ENCODE measurements around the gene LRCH1. TPM values are rescaled to one million over a fixed set of nuclear protein-coding genes. Genes with fewer than 3 reads are reported as not detected.

The LRCH1 gene
- total RNA-seq, 4 donors from 2014 or later = 54.3 to 72.2 (median 57.4) TPM

DNA sequence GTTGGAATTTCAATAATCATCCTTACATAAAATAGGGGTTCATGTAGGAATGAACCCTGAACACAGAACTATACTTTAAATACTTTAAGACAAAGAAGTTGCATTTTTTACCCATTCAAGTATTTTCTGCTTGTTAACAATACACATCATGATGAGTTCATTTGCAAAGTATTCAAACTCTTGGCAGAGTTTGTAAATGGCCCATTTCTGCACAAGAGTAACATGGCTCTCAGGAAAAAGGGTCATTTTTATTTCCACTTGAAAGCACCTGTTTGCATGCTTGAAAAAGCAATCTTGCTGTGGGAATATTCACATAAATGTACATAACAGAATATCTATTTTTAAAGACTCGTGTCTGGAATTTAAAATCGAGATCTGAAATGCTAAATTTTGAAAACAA, 225.9 kb downstream of the LRCH1 start:
- H3K36me3 ChIP-seq = peaks cover 0 to 81% of the 10 kb centered on the region in 2 donors

DNA sequence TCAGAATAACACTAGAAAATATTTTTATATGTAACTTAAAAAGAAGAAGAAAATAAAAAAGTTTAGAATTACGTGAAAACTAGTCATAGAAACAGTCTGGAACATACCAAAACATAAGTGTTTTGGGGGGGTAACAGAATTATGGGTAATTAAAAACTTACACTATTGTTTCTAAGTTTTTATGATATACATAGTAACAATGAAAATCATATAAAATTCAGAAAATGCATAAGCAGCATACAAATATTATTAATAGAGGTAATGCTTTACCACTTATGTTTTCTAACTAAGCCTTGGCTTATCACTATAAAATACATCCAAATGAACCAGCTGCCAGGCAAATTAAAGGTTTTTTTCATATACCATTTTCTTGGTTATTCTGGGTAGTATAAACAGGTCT, 229.1 kb downstream of the LRCH1 start:
- no peaks in the 10 kb centered on the region for H3K27me3 ChIP-seq
- H3K4me3 ChIP-seq = no peak overlapping the region
- WGBS, 2 donors (ENCODE audit: low coverage in 1 of 2) = 62 to 100% methylated on average over 1 of the region's 1 CpG
- H3K9me3 ChIP-seq = no peaks in the 10 kb centered on the region
- ATAC-seq = no peak
- TF ChIP-seq, protein P1, sequence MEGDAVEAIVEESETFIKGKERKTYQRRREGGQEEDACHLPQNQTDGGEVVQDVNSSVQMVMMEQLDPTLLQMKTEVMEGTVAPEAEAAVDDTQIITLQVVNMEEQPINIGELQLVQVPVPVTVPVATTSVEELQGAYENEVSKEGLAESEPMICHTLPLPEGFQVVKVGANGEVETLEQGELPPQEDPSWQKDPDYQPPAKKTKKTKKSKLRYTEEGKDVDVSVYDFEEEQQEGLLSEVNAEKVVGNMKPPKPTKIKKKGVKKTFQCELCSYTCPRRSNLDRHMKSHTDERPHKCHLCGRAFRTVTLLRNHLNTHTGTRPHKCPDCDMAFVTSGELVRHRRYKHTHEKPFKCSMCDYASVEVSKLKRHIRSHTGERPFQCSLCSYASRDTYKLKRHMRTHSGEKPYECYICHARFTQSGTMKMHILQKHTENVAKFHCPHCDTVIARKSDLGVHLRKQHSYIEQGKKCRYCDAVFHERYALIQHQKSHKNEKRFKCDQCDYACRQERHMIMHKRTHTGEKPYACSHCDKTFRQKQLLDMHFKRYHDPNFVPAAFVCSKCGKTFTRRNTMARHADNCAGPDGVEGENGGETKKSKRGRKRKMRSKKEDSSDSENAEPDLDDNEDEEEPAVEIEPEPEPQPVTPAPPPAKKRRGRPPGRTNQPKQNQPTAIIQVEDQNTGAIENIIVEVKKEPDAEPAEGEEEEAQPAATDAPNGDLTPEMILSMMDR (IDR thresholded peaks at IDR 0.05) = no peak
- TF ChIP-seq POLR2A (IDR thresholded peaks at IDR 0.05) (no peak), EP300 (IDR thresholded peaks at IDR 0.05) (no peak)
- H3K27ac ChIP-seq = no peak overlapping the region
- H3K4me1 ChIP-seq = peaks cover 0 to 43% (median 0%) of the 10 kb centered on the region in 3 donors
- peaks cover 0 to 91% of the 10 kb centered on the region in 2 donors for H3K36me3 ChIP-seq

More for the DNA sequence above, 225.9 kb downstream of the LRCH1 start:
- WGBS, 2 donors (ENCODE audit: low coverage in 1 of 2) = 63 to 81% methylated on average over 2 of the region's 2 CpGs
- Histone ChIP-seq H3K4me1 (peaks cover 4 to 68% (median 6%) of the 10 kb centered on the region in 3 donors), H3K4me3 (no peak overlapping the region), H3K27ac (peak overlapping the region in 3 of 4 donors; percentile 7 to 65 (median 14)), H3K9me3 (no peaks in the 10 kb centered on the region), H3K27me3 (no peaks in the 10 kb centered on the region)
- ATAC-seq = no peak
- no peak for TF ChIP-seq POLR2AphosphoS5 (IDR thresholded peaks at IDR 0.05)
- TF ChIP-seq, protein P1 (IDR thresholded peaks at IDR 0.05) = no peak
- no peak for TF ChIP-seq POLR2A (IDR thresholded peaks at IDR 0.05)
- TF ChIP-seq EP300 (IDR thresholded peaks at IDR 0.05) = no peak

DNA sequence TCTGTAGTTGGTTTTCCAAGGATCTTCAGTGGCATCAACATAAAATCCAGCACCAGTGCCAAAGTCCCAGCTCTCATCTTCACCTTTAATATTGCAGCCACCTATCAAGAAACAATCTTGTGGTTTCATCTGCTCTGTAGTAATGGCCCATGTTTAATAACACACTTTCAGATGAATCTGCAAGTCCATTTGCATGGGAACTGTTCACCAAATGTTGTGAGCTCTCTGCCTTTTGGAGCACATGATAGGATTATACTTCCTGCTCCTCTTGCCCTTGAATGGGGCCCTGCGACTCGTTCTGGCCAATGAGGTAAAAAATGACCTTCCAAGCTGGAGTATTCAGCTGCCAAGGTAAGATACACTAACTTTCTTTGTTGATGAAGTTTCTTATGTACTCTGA, 229.7 kb downstream of the LRCH1 start:
- H3K36me3 ChIP-seq = peaks cover 0 to 88% of the 10 kb centered on the region in 2 donors
- TF ChIP-seq EP300 (IDR thresholded peaks at IDR 0.05) (no peak), POLR2AphosphoS5 (IDR thresholded peaks at IDR 0.05) (no peak), POLR2A (IDR thresholded peaks at IDR 0.05) (no peak)
- TF ChIP-seq, protein P1 (IDR thresholded peaks at IDR 0.05) = no peak
- ATAC-seq = no peak
- no peak overlapping the region for H3K4me3 ChIP-seq
- no peak overlapping the region for H3K27ac ChIP-seq
- H3K27me3 ChIP-seq = no peaks in the 10 kb centered on the region
- peaks cover 0 to 42% (median 0%) of the 10 kb centered on the region in 3 donors for H3K4me1 ChIP-seq
- H3K9me3 ChIP-seq = no peaks in the 10 kb centered on the region
- 41 to 75% methylated on average over 2 of the region's 2 CpGs for WGBS, 2 donors (ENCODE audit: low coverage in 1 of 2)

DNA sequence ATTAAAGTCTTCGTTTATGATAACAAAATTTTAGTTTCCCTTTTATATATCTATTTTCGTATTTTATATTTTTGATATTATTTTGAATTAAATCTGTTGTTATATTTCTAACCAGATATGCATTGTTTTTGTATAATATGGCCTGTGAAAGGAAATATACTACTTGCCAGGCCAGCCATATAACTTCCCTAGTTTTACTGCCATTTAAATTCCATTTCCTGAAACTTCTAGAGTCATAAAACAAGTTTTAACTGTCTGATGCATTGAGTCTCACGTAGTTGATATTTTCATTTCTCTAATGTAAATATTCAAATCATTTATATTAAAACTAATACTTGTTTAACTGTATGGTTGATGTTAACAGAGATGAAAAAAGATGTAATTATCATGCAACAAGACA, 230.5 kb downstream of the LRCH1 start:
- no peaks in the 10 kb centered on the region for H3K27me3 ChIP-seq
- no peak for TF ChIP-seq POLR2A (IDR thresholded peaks at IDR 0.05)
- no peak for TF ChIP-seq EP300 (IDR thresholded peaks at IDR 0.05)
- TF ChIP-seq, protein P1 (IDR thresholded peaks at IDR 0.05) = no peak
- no peak for TF ChIP-seq POLR2AphosphoS5 (IDR thresholded peaks at IDR 0.05)
- WGBS, 2 donors (ENCODE audit: low coverage in 1 of 2) = 84 to 86% methylated on average over 3 of the region's 3 CpGs
- H3K4me3 ChIP-seq = no peak overlapping the region
- no peak for ATAC-seq
- H3K27ac ChIP-seq = no peak overlapping the region
- H3K9me3 ChIP-seq = no peaks in the 10 kb centered on the region
- H3K36me3 ChIP-seq = peaks cover 0 to 87% of the 10 kb centered on the region in 2 donors
- H3K4me1 ChIP-seq = peaks cover 0 to 42% (median 0%) of the 10 kb centered on the region in 3 donors

DNA sequence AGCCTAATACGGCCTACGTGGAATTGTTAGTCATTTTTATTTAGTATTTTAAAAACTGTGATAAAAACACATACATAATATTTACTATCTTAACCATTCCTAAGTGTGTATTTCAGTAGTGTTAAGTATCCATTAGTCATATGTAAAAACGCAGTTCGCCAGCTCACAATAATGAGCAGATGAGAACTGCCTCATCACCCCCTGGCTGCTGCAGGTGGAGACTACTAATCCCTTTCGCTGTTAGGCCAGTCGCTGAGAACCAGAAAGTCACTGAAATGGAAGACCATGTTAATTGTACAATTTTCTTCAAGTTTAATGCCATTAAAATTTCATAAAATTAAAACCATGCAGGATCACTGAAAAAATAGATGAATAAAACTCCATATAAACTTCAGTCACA, 242.4 kb downstream of the LRCH1 start:
- no peak overlapping the region for H3K27ac ChIP-seq
- H3K4me3 ChIP-seq = no peak overlapping the region
- TF ChIP-seq EP300 (IDR thresholded peaks at IDR 0.05) (no peak), POLR2A (IDR thresholded peaks at IDR 0.05) (no peak), POLR2AphosphoS5 (IDR thresholded peaks at IDR 0.05) (no peak)
- TF ChIP-seq, protein P1 (IDR thresholded peaks at IDR 0.05) = no peak
- H3K36me3 ChIP-seq = peaks cover 0 to 12% of the 10 kb centered on the region in 2 donors
- H3K27me3 ChIP-seq = no peaks in the 10 kb centered on the region
- ATAC-seq = no peak
- no peaks in the 10 kb centered on the region for H3K9me3 ChIP-seq
- 72 to 82% methylated on average over 4 to 6 of the region's 6 CpGs for WGBS, 2 donors (ENCODE audit: low coverage in 1 of 2)
- peaks cover 16 to 54% (median 23%) of the 10 kb centered on the region in 3 donors for H3K4me1 ChIP-seq
